Esophagus muscularis mucosa (tissue), 4 donors: Measurements from ENCODE around the gene PROB1.

ENCODE experiments used
- EP300 ChIP-seq: sonication (generic); formaldehyde crosslinking; IDR thresholded peaks from one replicate; pipeline ENCODE4 v1.6.1; 2017; ENCODE audit warnings: antibody characterized with exemption
- POLR2A ChIP-seq: fragments of 450-650 bp; IDR thresholded peaks from one replicate; pipeline ENCODE4 v1.6.1; 2017; ENCODE audit warnings: antibody characterized with exemption, moderate library complexity, mild to moderate bottlenecking, low read depth
- POLR2AphosphoS5 ChIP-seq, 2 donors: sonication (generic); formaldehyde crosslinking; IDR thresholded peaks; one replicate each; pipeline ENCODE4 v1.6.1; 2017; ENCODE audit warnings: antibody characterized with exemption in 2 of 2
- TF ChIP-seq, protein P1 (sequence below), 3 experiments: fragments of 200-600 bp in 2 of 3; fragments of 450-650 bp in 1 of 3; sonication (generic) in 2 of 3; IDR thresholded peaks; one replicate each; pipeline ENCODE4 v1.5.1; 2017 to 2019; ENCODE audit warnings: antibody characterized with exemption in 3 of 3, mild to moderate bottlenecking in 2 of 3, moderate library complexity in 1 of 3

- TF ChIP-seq EP300: no peak
- no peak for TF ChIP-seq POLR2A
- peak in 1 of 2 donors; percentile 37 for TF ChIP-seq POLR2AphosphoS5 (IDR thresholded peaks at IDR 0.05)
- TF ChIP-seq, protein P1, sequence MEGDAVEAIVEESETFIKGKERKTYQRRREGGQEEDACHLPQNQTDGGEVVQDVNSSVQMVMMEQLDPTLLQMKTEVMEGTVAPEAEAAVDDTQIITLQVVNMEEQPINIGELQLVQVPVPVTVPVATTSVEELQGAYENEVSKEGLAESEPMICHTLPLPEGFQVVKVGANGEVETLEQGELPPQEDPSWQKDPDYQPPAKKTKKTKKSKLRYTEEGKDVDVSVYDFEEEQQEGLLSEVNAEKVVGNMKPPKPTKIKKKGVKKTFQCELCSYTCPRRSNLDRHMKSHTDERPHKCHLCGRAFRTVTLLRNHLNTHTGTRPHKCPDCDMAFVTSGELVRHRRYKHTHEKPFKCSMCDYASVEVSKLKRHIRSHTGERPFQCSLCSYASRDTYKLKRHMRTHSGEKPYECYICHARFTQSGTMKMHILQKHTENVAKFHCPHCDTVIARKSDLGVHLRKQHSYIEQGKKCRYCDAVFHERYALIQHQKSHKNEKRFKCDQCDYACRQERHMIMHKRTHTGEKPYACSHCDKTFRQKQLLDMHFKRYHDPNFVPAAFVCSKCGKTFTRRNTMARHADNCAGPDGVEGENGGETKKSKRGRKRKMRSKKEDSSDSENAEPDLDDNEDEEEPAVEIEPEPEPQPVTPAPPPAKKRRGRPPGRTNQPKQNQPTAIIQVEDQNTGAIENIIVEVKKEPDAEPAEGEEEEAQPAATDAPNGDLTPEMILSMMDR (IDR thresholded peaks at IDR 0.05): no peak
Measured at GRCh38 chr5:139342423-139342723, 52.5 kb downstream of the PROB1 start.
